Loucy (cell line): ENCODE measurements around the gene DYNC1H1.

Experiments
- H2AFZ ChIP-seq: fragments of 200-600 bp; sonication (generic); 2 replicates; pipeline ENCODE4 v1.6.0; 2016; ENCODE audit warnings: antibody characterized with exemption, mild to moderate bottlenecking, low read length, moderate library complexity
- H3F3A ChIP-seq: fragments of 200-600 bp; 2 replicates; pipeline ENCODE4 v1.6.0; 2016; ENCODE audit warnings: antibody characterized with exemption, low read depth, mild to moderate bottlenecking
- H3K27me3 ChIP-seq: fragments of 200-600 bp; sonication (generic); 2 replicates; pipeline ENCODE4 v1.6.1; 2014; ENCODE audit warnings: low read length, mild to moderate bottlenecking; ENCODE audit not compliant: insufficient read depth, poor library complexity, severe bottlenecking
- H3K36me3 ChIP-seq: fragments of 200-600 bp; sonication (generic); 2 replicates; pipeline ENCODE4 v1.6.1; 2016; ENCODE audit warnings: low read length; ENCODE audit not compliant: insufficient read depth
- H3K4me1 ChIP-seq: fragments of 200-600 bp; sonication (generic); 2 replicates; pipeline ENCODE4 v1.5.1; 2014; ENCODE audit warnings: low read length, mild to moderate bottlenecking; ENCODE audit not compliant: insufficient read depth, poor library complexity, severe bottlenecking
- H3K4me2 ChIP-seq: fragments of 200-600 bp; sonication (generic); 2 replicates; pipeline ENCODE4 v1.6.0; 2014; ENCODE audit warnings: antibody characterized with exemption, low read length, low read depth, mild to moderate bottlenecking; ENCODE audit not compliant: poor library complexity, severe bottlenecking
- H3K4me3 ChIP-seq: fragments of 200-600 bp; sonication (generic); 2 replicates; pipeline ENCODE4 v1.5.1; 2014; ENCODE audit warnings: low read length, mild to moderate bottlenecking, mixed read lengths; ENCODE audit not compliant: poor library complexity, severe bottlenecking
- H3K79me2 ChIP-seq: fragments of 200-600 bp; sonication (generic); 2 replicates; pipeline ENCODE4 v1.6.1; 2014; ENCODE audit warnings: low read length; ENCODE audit not compliant: insufficient read depth
- H3K9ac ChIP-seq: fragments of 200-600 bp; sonication (generic); 2 replicates; pipeline ENCODE4 v1.6.0; 2014; ENCODE audit warnings: mild to moderate bottlenecking, low read depth, low read length, moderate library complexity; ENCODE audit not compliant: poor library complexity, severe bottlenecking
- H3K9me2 ChIP-seq: fragments of 200-600 bp; sonication (generic); replicated peaks from 2 replicates; pipeline ENCODE4 v1.6.1; 2016; ENCODE audit warnings: low read depth, low read length, mixed read lengths
- H3K9me3 ChIP-seq: fragments of 200-600 bp; sonication (generic); 2 replicates; pipeline ENCODE4 v1.6.1; 2014; ENCODE audit warnings: mild to moderate bottlenecking, antibody characterized with exemption, low read length, low read depth; ENCODE audit not compliant: insufficient read depth
- H4K20me1 ChIP-seq: fragments of 200-600 bp; sonication (generic); 2 replicates; pipeline ENCODE4 v1.6.0; 2014; ENCODE audit warnings: antibody characterized with exemption, low read length, mild to moderate bottlenecking; ENCODE audit not compliant: insufficient read depth, poor library complexity, severe bottlenecking
- CTCF ChIP-seq: fragments of 200-600 bp; sonication (generic); conservative IDR thresholded peaks from 2 replicates; pipeline ENCODE4 v1.5.1; 2014; ENCODE audit warnings: mild to moderate bottlenecking, antibody characterized with exemption, low read length
- EZH2phosphoT487 ChIP-seq: fragments of 200-600 bp; IDR thresholded peaks from 2 replicates; pipeline ENCODE4 v1.6.1; 2018; ENCODE audit warnings: antibody characterized with exemption, mild to moderate bottlenecking, moderate library complexity, borderline replicate concordance

DYNC1H1 gene

GRCh38 chr14:102092806-102093205 is 128.4 kb downstream of the DYNC1H1 start:
- H3F3A ChIP-seq = no peaks in the 10 kb centered on the region
- no peak overlapping the region for H3K4me2 ChIP-seq
- H3K79me2 ChIP-seq = no peaks in the 10 kb centered on the region
- H4K20me1 ChIP-seq = no peaks in the 10 kb centered on the region
- TF ChIP-seq CTCF = no peak
- TF ChIP-seq EZH2phosphoT487 = no peak
- peaks cover 17% of the 10 kb centered on the region for H3K4me1 ChIP-seq
- no peak overlapping the region for H3K4me3 ChIP-seq
- no peaks in the 10 kb centered on the region for H3K9me3 ChIP-seq
- H2AFZ ChIP-seq = no peak overlapping the region
- no peaks in the 10 kb centered on the region for H3K9me2 ChIP-seq
- H3K36me3 ChIP-seq = no peaks in the 10 kb centered on the region
- no peaks in the 10 kb centered on the region for H3K27me3 ChIP-seq
- no peak overlapping the region for H3K9ac ChIP-seq

GRCh38 chr14:102094101-102094500 is 129.7 kb downstream of the DYNC1H1 start:
- Histone ChIP-seq H3K9me2 (no peaks in the 10 kb centered on the region), H3K4me2 (no peak overlapping the region), H4K20me1 (no peaks in the 10 kb centered on the region), H3K79me2 (no peaks in the 10 kb centered on the region), H3K9me3 (no peaks in the 10 kb centered on the region), H3K4me1 (peaks cover 10% of the 10 kb centered on the region), H3F3A (no peaks in the 10 kb centered on the region), H3K36me3 (no peaks in the 10 kb centered on the region), H3K27me3 (no peaks in the 10 kb centered on the region), H3K9ac (no peak overlapping the region), H2AFZ (no peak overlapping the region), H3K4me3 (no peak overlapping the region)
- TF ChIP-seq EZH2phosphoT487 = no peak
- no peak for TF ChIP-seq CTCF

GRCh38 chr14:102095231-102095870 is 131.0 kb downstream of the DYNC1H1 start:
- H2AFZ ChIP-seq = no peak overlapping the region
- no peaks in the 10 kb centered on the region for H3K9me3 ChIP-seq
- no peaks in the 10 kb centered on the region for H3K4me1 ChIP-seq
- no peak overlapping the region for H3K4me3 ChIP-seq
- no peak for TF ChIP-seq EZH2phosphoT487
- TF ChIP-seq CTCF = no peak
- no peaks in the 10 kb centered on the region for H3K79me2 ChIP-seq
- H3K9ac ChIP-seq = no peak overlapping the region
- no peaks in the 10 kb centered on the region for H3F3A ChIP-seq
- no peaks in the 10 kb centered on the region for H4K20me1 ChIP-seq
- no peak overlapping the region for H3K4me2 ChIP-seq
- H3K36me3 ChIP-seq = no peaks in the 10 kb centered on the region
- H3K27me3 ChIP-seq = no peaks in the 10 kb centered on the region
- H3K9me2 ChIP-seq = no peaks in the 10 kb centered on the region
